Fibroblast of lung (primary cell): Measurements from ENCODE around the gene FOXI1.

Experiments used
- CTCF ChIP-seq, 2 donors: IDR thresholded peaks in 1 of 2; conservative IDR thresholded peaks in 1 of 2; 1 replicate in 1 of 2; 2 replicates in 1 of 2; pipeline ENCODE4 v1.5.1; 2011 to 2012; ENCODE audit warnings: low read length in 2 of 2, control low read depth in 1 of 2, inconsistent platforms in 1 of 2, low read depth in 1 of 2, mild to moderate bottlenecking in 1 of 2
- EZH2 ChIP-seq: IDR thresholded peaks from 2 replicates; pipeline ENCODE4 v1.5.1; 2012; ENCODE audit warnings: low read length, control low read depth, mild to moderate bottlenecking; ENCODE audit errors: missing control alignments

- no peak for TF ChIP-seq CTCF (conservative IDR thresholded peaks at IDR 0.05 in 1 of 2, IDR thresholded peaks at IDR 0.05 in 1 of 2; ENCODE audit: low read depth in 1 of 2, low read length in 2 of 2)
- TF ChIP-seq EZH2 = no peak
Measured at GRCh38 chr5:170111088-170111785, 5.5 kb downstream of the FOXI1 start.
